ENCODE results near the gene RNF144B.

DNA sequence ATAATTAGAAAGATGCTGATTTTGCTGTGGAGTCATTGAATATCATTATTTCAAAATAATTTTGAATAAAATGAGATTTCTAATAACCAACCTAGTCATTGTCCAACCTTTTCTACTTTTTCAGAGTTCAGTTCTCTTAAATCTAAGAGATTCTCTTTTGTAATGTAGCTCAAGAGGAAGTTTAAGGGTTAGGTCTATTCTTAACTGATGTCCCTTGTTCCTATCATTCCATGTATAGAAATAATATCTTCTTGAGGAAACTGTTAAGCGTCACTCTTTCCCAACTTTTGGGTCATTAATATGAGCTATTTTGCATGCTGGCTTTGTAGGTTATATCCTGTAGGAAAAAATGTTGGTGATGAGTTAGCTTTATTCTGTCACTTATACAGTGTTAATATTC, 27.0 kb downstream of the RNF144B start:
- TF ChIP-seq EZH2 (conservative IDR thresholded peaks at IDR 0.05; ENCODE audit: low read depth, low read length) (no peak), TOE1 (CRISPR knock-in tag; IDR thresholded peaks at IDR 0.05) (no peak)
- TF ChIP-seq, protein P1, sequence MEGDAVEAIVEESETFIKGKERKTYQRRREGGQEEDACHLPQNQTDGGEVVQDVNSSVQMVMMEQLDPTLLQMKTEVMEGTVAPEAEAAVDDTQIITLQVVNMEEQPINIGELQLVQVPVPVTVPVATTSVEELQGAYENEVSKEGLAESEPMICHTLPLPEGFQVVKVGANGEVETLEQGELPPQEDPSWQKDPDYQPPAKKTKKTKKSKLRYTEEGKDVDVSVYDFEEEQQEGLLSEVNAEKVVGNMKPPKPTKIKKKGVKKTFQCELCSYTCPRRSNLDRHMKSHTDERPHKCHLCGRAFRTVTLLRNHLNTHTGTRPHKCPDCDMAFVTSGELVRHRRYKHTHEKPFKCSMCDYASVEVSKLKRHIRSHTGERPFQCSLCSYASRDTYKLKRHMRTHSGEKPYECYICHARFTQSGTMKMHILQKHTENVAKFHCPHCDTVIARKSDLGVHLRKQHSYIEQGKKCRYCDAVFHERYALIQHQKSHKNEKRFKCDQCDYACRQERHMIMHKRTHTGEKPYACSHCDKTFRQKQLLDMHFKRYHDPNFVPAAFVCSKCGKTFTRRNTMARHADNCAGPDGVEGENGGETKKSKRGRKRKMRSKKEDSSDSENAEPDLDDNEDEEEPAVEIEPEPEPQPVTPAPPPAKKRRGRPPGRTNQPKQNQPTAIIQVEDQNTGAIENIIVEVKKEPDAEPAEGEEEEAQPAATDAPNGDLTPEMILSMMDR (CRISPR knock-in tag; IDR thresholded peaks at IDR 0.05) = no peak
